HCT116 (cell line): Measurements from ENCODE around the gene BAIAP2L1. TPM values are rescaled to one million over a fixed set of nuclear protein-coding genes. Genes with fewer than 3 reads are reported as not detected.

ENCODE experiments used
- ATAC-seq: fragments of 200-7000 bp; cut with Tn5 transposase; 2 replicates; pipeline ENCODE4 v1.9.1; 2020; ENCODE audit warnings: mild to moderate bottlenecking, moderate library complexity
- BruUV-seq: library from RNA; stranded (reverse); fragments of 400-500 nt; replicated peaks from 2 replicates; lab custom pipeline; 2021; lab: Mats Ljungman, UMichigan
- CTCF ChIA-PET: fragments of 300-600 bp; sonication (Branson Sonifier 250); formaldehyde crosslinking; loops from one replicate; lab custom pipeline; 2021; ENCODE audit warnings: antibody characterized with exemption; lab: Charles Lee
- POLR2A ChIA-PET: fragments of 300-600, 350-600 bp; sonication (Branson Sonifier 250); formaldehyde crosslinking; loops from one replicate; lab custom pipeline; 2021; ENCODE audit warnings: antibody characterized with exemption; lab: Charles Lee
- RAD21 ChIA-PET, 2 experiments: fragments of 300-600 bp; sonication (Branson Sonifier 250); formaldehyde crosslinking; loops; one replicate each; lab custom pipeline; 2023; ENCODE audit warnings: low total read pairs in 2 of 2; ENCODE audit not compliant: uncharacterized antibody in 2 of 2, unreplicated experiment in 2 of 2, low non-redundant PET in 1 of 2; lab: Charles Lee
- DNase-seq: peaks from one replicate; pipeline ENCODE4 v3.0.0-alpha.2; 2010; ENCODE audit warnings: low read depth, low spot score
- H2AFZ ChIP-seq: fragments of 200-600 bp; shearing (Covaris generic), sonication (generic); 2 replicates; pipeline ENCODE4 v1.6.1; 2017; ENCODE audit warnings: low read depth, mixed run types, mixed read lengths, antibody characterized with exemption, low read length; ENCODE audit not compliant: poor library complexity, severe bottlenecking
- H3K27ac ChIP-seq: 2 replicates; pipeline ENCODE4 v1.5.1; 2012; ENCODE audit warnings: low read depth, low read length
- H3K27me3 ChIP-seq: fragments of 200-600 bp; sonication (generic); 2 replicates; pipeline ENCODE4 v1.6.1; 2016; ENCODE audit warnings: mixed run types, low read length, mixed read lengths; ENCODE audit not compliant: insufficient read depth
- H3K36me3 ChIP-seq, 2 experiments: fragments of 200-500 bp in 1 of 2; fragments of 200-600 bp in 1 of 2; sonication (Bioruptor generic) in 1 of 2; sonication (generic) in 1 of 2; 2 replicates each; pipeline versions ENCODE4 v1.5.1 to v1.6.1; 2014 to 2016; ENCODE audit warnings: low read length in 2 of 2, inconsistent platforms in 1 of 2, mixed read lengths in 1 of 2, mixed run types in 1 of 2; ENCODE audit not compliant: insufficient read depth in 2 of 2, control insufficient read depth in 1 of 2
- H3K4me1 ChIP-seq, 2 experiments: fragments of 200-600 bp in 1 of 2; sonication (generic) in 1 of 2; 2 replicates each; pipeline versions ENCODE4 v1.5.1 to v1.6.1; 2012 to 2017; ENCODE audit warnings: low read length in 2 of 2, inconsistent platforms in 1 of 2, mild to moderate bottlenecking in 1 of 2, mixed read lengths in 1 of 2, mixed run types in 1 of 2, moderate library complexity in 1 of 2; ENCODE audit not compliant: insufficient read depth in 2 of 2, control insufficient read depth in 1 of 2
- H3K4me2 ChIP-seq: fragments of 200-600 bp; sonication (generic); 2 replicates; pipeline ENCODE4 v1.6.1; 2017; ENCODE audit warnings: mixed run types, low read length, mixed read lengths
- H3K4me3 ChIP-seq, 2 experiments: fragments of 200-600 bp in 1 of 2; sonication (generic) in 1 of 2; replicated peaks in 1 of 2; 2 replicates each; pipeline ENCODE4 v1.5.1; 2011 to 2016; ENCODE audit warnings: low read length in 2 of 2, control low read depth in 1 of 2, low read depth in 1 of 2, mild to moderate bottlenecking in 1 of 2, mixed read lengths in 1 of 2, mixed run types in 1 of 2
- H3K79me2 ChIP-seq: fragments of 200-600 bp; sonication (generic); 2 replicates; pipeline ENCODE4 v1.6.1; 2017; ENCODE audit warnings: mild to moderate bottlenecking, mixed run types, low read length, moderate library complexity, mixed read lengths; ENCODE audit not compliant: insufficient read depth
- H3K9ac ChIP-seq: fragments of 200-600 bp; sonication (generic); 2 replicates; pipeline ENCODE4 v1.6.1; 2016; ENCODE audit warnings: low read length, mixed read lengths
- H3K9me2 ChIP-seq: fragments of 200-600 bp; sonication (generic), shearing (Covaris generic); 2 replicates; pipeline ENCODE4 v1.6.1; 2017; ENCODE audit warnings: mixed run types, mild to moderate bottlenecking, moderate library complexity; ENCODE audit not compliant: insufficient read depth
- H3K9me3 ChIP-seq, 2 experiments: fragments of 200-500 bp in 1 of 2; fragments of 200-600 bp in 1 of 2; sonication (Bioruptor generic) in 1 of 2; sonication (generic) in 1 of 2; 2 replicates each; pipeline ENCODE4 v1.6.1; 2014 to 2017; ENCODE audit warnings: low read length in 2 of 2, mixed read lengths in 2 of 2, inconsistent platforms in 1 of 2, low read depth in 1 of 2, mild to moderate bottlenecking in 1 of 2, mixed run types in 1 of 2, moderate library complexity in 1 of 2; ENCODE audit not compliant: control insufficient read depth in 1 of 2, insufficient read depth in 1 of 2
- H4K20me1 ChIP-seq: fragments of 200-600 bp; sonication (generic), shearing (Covaris generic); 2 replicates; pipeline ENCODE4 v1.6.1; 2017; ENCODE audit warnings: mixed run types, mild to moderate bottlenecking, moderate library complexity; ENCODE audit not compliant: insufficient read depth
- EGR1 ChIP-seq: IDR thresholded peaks from 2 replicates; pipeline ENCODE4 v1.6.1; 2012; ENCODE audit warnings: low read depth
- ELF1 ChIP-seq: IDR thresholded peaks from 2 replicates; pipeline ENCODE4 v1.6.1; 2012; ENCODE audit warnings: low read depth, borderline replicate concordance
- EZH2 ChIP-seq: fragments of 200-600 bp; sonication (generic); IDR thresholded peaks from 2 replicates; pipeline ENCODE4 v1.6.1; 2017; ENCODE audit warnings: antibody characterized with exemption, mixed run types
- JUND ChIP-seq: IDR thresholded peaks from 2 replicates; pipeline ENCODE4 v1.6.1; 2012
- POLR2A ChIP-seq: IDR thresholded peaks from 2 replicates; pipeline ENCODE4 v1.7.0; 2011; ENCODE audit warnings: borderline replicate concordance; ENCODE audit not compliant: insufficient read depth, insufficient read length; ENCODE audit errors: extremely low read depth
- POLR2AphosphoS5 ChIP-seq: IDR thresholded peaks from 2 replicates; pipeline ENCODE4 v1.6.1; 2011; ENCODE audit warnings: mild to moderate bottlenecking, low read depth, low read length, moderate library complexity
- RAD21 ChIP-seq: IDR thresholded peaks from 2 replicates; pipeline ENCODE4 v1.6.1; 2012; ENCODE audit warnings: low read depth, mild to moderate bottlenecking
- SRF ChIP-seq: IDR thresholded peaks from 2 replicates; pipeline ENCODE4 v1.6.1; 2012; ENCODE audit warnings: low read depth
- TCF7L2 ChIP-seq: IDR thresholded peaks from 2 replicates; pipeline ENCODE4 v1.7.0; 2011; ENCODE audit warnings: borderline replicate concordance, inconsistent platforms; ENCODE audit not compliant: insufficient read depth, insufficient read length; ENCODE audit errors: extremely low read depth
- ZBTB33 ChIP-seq: IDR thresholded peaks from 2 replicates; pipeline ENCODE4 v1.6.1; 2011; ENCODE audit warnings: mild to moderate bottlenecking, low read length, moderate library complexity; ENCODE audit not compliant: insufficient replicate concordance; ENCODE audit errors: extremely low read depth
- ZNF274 ChIP-seq: fragments of 200-500 bp; sonication (Bioruptor generic); IDR thresholded peaks from 2 replicates; pipeline ENCODE4 v1.6.1; 2014; ENCODE audit warnings: mild to moderate bottlenecking, low read depth, low read length, inconsistent platforms
- intact Hi-C: fragments of 100-400 bp; cut with micrococcal nuclease; formaldehyde crosslinking; loops from 2 replicates; pipeline ENCODE4 v1.10.0; 2022
- total RNA-seq: library from RNA; stranded (reverse); gene quantifications from one replicate; pipeline ENCODE4 v1.2.1, GENCODE V29; 2021; ENCODE audit not compliant: unreplicated experiment

Gene BAIAP2L1
- total RNA-seq, 1 experiment from 2014 or later: 61.2 TPM

- no peak overlapping the region for H3K27ac ChIP-seq
- 0 out of 4 replicates have a peak, but pooled peaks cover 0 to 6% of the 10 kb centered on the region in 2 experiments for H3K9me3 ChIP-seq
- H3K36me3 ChIP-seq: peaks cover 0 to 10% of the 10 kb centered on the region in 2 experiments; a peak in 1 of 4 replicates
- no peak overlapping the region for H3K4me2 ChIP-seq
- no TSS peak for BruUV-seq
- no peak overlapping the region for H3K4me3 ChIP-seq
- no peak for ATAC-seq
- ChIA-PET CTCF (no interaction called here), POLR2A (no interaction called here), RAD21 (no interaction called here)
- no peak overlapping the region for H3K9ac ChIP-seq
- H3K79me2 ChIP-seq: peaks cover 57% of the 10 kb centered on the region
- H3K27me3 ChIP-seq: no peaks in the 10 kb centered on the region
- peaks cover 7% of the 10 kb centered on the region; the same call in 1 of the 2 replicates for H4K20me1 ChIP-seq
- TF ChIP-seq TCF7L2 (no peak), ELF1 (no peak), ZBTB33 (no peak), RAD21 (no peak), POLR2A (no peak), JUND (no peak), EGR1 (no peak), ZNF274 (no peak), EZH2 (no peak), SRF (no peak), POLR2AphosphoS5 (no peak)
- DNase-seq: no peak
- H2AFZ ChIP-seq: no peak overlapping the region
- H3K4me1 ChIP-seq: no peaks in the 10 kb centered on the region
- intact Hi-C loops: no loop called here
- H3K9me2 ChIP-seq: no peaks in the 10 kb centered on the region
These were observed 71.6 kb downstream of the BAIAP2L1 start for GRCh38 chr7:98329100-98329790.
